Upper lobe of left lung (tissue), 6 donors: ENCODE results near the gene GZMB. TPM values are rescaled to one million over a fixed set of nuclear protein-coding genes. Genes with fewer than 3 reads are reported as not detected.

ENCODE experiments used
- ATAC-seq, 2 donors: fragments of 200-7000 bp; cut with Tn5 transposase; one replicate each; pipeline ENCODE4 v1.9.1; 2022; ENCODE audit warnings: mild to moderate bottlenecking in 2 of 2, moderate library complexity in 2 of 2; ENCODE audit not compliant: low FRiP score in 2 of 2
- DNase-seq, 2 donors: peaks; one replicate each; pipeline ENCODE4 v3.0.0-alpha.2; 2019 to 2020
- H3K27ac ChIP-seq, 4 donors: fragments of 200-600 bp; sonication (generic); one replicate each; pipeline ENCODE4 v1.5.1; 2016 to 2019
- H3K27me3 ChIP-seq, 4 donors: fragments of 200-600 bp; sonication (generic); one replicate each; pipeline ENCODE4 v1.5.1; 2017 to 2019
- H3K36me3 ChIP-seq, 4 donors: fragments of 200-600 bp; sonication (generic); one replicate each; pipeline ENCODE4 v1.5.1; 2016 to 2019
- H3K4me1 ChIP-seq, 4 donors: fragments of 200-600 bp; sonication (generic); one replicate each; pipeline ENCODE4 v1.5.1; 2018 to 2019
- H3K4me3 ChIP-seq, 4 donors: fragments of 200-600 bp; sonication (generic); one replicate each; pipeline ENCODE4 v1.5.1; 2017 to 2019; ENCODE audit warnings: mild to moderate bottlenecking in 2 of 4, moderate library complexity in 1 of 4
- H3K9me3 ChIP-seq, 4 donors: fragments of 200-600 bp; sonication (generic); one replicate each; pipeline ENCODE4 v1.5.1; 2018 to 2019
- EP300 ChIP-seq, 4 donors: sonication (generic); formaldehyde crosslinking; IDR thresholded peaks; one replicate each; pipeline ENCODE4 v1.5.1; 2017; ENCODE audit warnings: antibody characterized with exemption in 4 of 4, control low read depth in 2 of 4
- POLR2A ChIP-seq, 4 donors: fragments of 450-650 bp; IDR thresholded peaks; one replicate each; pipeline ENCODE4 v1.5.1; 2016 to 2017; ENCODE audit warnings: antibody characterized with exemption in 4 of 4, mild to moderate bottlenecking in 2 of 4
- POLR2AphosphoS5 ChIP-seq, 2 donors: sonication (generic); formaldehyde crosslinking; IDR thresholded peaks; one replicate each; pipeline ENCODE4 v1.5.1; 2017; ENCODE audit warnings: antibody characterized with exemption in 2 of 2
- WGBS, 2 donors: methylation state at CpG; one replicate each; pipeline ENCODE4 v1.1.5; 2017 to 2018; 5-methylcytosine and 5-hydroxymethylcytosine counted together
- total RNA-seq, 6 donors: library from RNA; depleted of rRNA in 4 of 6; stranded (reverse); fragments of >200 nt in 4 of 6; gene quantifications; one replicate each; pipeline versions ENCODE4 v1.1.0 to v1.2.1, GENCODE V29; 2016 to 2021
- TF ChIP-seq, protein P1 (sequence below), 6 experiments: fragments of 450-650 bp in 4 of 6; fragments of 200-600 bp in 2 of 6; sonication (generic) in 2 of 6; IDR thresholded peaks; one replicate each; pipeline ENCODE4 v1.5.1; 2016 to 2019; ENCODE audit warnings: antibody characterized with exemption in 6 of 6
- donor health status: DM: no; HTN: no; CAD: no; lungs with moderate emphysema.
- donor health status: DM: no; HTN: yes; CAD: no; lungs with severe emphysema.

GZMB gene
- total RNA-seq, 6 donors from 2014 or later = 2.1 to 12.0 (median 9.8) TPM

DNA sequence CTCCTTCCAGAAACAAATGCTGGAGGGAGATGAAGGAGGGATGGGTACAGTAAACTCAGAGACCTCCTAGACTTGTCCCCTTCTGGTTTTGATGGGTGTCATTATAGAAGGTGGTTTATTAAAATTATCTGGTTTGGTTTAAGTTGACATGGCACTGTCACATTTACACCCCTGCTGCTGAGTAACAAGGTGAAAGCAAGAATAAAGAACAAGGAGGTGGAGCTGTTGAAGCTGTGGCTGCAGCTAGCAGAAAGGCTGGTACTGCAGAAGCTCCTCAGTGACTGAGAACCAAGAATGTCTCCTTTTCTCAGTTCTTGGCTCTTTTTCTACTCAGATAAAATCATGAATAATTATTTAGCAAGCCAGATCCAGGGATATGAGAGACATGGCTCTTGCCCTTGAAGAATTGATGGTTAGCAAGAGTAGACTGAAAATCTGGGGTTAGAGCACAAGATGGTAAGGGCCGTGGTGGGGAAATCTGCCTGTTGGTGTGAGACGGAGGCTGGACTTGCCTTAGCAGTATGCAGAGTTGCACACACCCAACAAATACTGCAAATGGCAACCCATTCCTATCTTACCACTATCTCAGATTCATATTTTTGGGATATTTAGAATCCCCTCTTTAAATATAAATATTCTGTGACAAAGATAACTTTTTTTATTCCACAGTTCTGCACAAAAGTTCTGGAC lies 24.2 kb downstream of the GZMB start, which contains the start of gene GZMH:
TSS of gene GZMH (minus strand) at position 31 of the 690 bp plus-strand sequence. CDS start 72 bp downstream, outside the sequence.
- Histone ChIP-seq H3K36me3 (no peaks in the 10 kb centered on the region), H3K27me3 (no peaks in the 10 kb centered on the region), H3K4me3 (no peak within 1 kb of the TSS), H3K27ac (no peak within 1 kb of the TSS), H3K4me1 (no peaks in the 10 kb centered on the region), H3K9me3 (no peaks in the 10 kb centered on the region)
- DNase-seq = no peak
- 71 to 87% methylated on average over 2 of the region's 2 CpGs for WGBS, 2 donors
- TF ChIP-seq POLR2A (IDR thresholded peaks at IDR 0.05) (no peak), POLR2AphosphoS5 (IDR thresholded peaks at IDR 0.05) (no peak), EP300 (IDR thresholded peaks at IDR 0.05) (no peak)
- TF ChIP-seq, protein P1, sequence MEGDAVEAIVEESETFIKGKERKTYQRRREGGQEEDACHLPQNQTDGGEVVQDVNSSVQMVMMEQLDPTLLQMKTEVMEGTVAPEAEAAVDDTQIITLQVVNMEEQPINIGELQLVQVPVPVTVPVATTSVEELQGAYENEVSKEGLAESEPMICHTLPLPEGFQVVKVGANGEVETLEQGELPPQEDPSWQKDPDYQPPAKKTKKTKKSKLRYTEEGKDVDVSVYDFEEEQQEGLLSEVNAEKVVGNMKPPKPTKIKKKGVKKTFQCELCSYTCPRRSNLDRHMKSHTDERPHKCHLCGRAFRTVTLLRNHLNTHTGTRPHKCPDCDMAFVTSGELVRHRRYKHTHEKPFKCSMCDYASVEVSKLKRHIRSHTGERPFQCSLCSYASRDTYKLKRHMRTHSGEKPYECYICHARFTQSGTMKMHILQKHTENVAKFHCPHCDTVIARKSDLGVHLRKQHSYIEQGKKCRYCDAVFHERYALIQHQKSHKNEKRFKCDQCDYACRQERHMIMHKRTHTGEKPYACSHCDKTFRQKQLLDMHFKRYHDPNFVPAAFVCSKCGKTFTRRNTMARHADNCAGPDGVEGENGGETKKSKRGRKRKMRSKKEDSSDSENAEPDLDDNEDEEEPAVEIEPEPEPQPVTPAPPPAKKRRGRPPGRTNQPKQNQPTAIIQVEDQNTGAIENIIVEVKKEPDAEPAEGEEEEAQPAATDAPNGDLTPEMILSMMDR (IDR thresholded peaks at IDR 0.05) = no peak
- ATAC-seq = no peak

DNA sequence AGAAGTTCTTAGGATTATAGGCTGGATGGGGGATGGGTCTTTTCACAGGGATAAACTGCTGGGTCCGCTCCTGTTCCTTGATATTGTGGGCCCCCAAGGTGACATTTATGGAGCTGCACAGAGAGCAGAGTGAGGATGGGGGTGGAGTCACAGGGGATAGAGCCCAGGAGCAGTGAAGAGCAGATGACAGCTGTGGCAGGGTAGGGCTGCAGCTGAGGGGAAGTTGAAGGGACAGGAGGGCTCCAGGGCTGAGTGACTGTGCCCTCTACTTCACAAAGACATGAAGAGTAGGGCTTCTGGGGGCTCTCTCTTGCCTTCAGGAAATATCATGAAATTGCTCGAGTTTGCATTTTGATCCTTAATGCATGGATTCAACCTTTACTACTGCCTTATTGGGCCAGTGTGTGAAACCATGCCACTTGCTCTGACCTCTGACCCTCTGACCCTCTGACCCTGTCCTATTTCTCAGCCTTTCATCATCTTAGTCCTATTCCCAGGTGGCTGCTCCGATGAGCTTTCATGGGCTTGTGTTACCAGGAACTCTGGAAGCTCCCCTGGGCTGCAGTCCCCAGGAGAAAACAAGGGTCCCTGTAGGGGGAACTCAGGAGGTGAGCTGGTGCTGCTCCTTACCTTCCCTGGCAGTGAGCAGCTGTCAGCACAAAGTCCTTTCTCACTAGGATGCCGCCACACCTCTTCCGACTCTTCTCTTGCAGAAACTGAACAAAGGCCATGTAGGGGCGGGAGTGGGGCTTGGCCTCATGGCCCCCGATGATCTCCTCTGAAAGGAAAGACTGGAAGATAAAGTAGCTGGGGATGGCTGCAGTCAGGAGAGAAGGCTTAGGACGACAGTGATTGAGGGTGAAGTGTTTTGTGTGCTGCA lies 26.1 kb downstream of the GZMB start:
- Histone ChIP-seq H3K36me3 (no peaks in the 10 kb centered on the region), H3K27me3 (no peaks in the 10 kb centered on the region), H3K4me1 (no peaks in the 10 kb centered on the region), H3K27ac (no peak overlapping the region), H3K9me3 (no peaks in the 10 kb centered on the region), H3K4me3 (no peak overlapping the region)
- ATAC-seq = no peak
- whole genome bisulfite sequencing, 2 donors = 67 to 69% methylated on average over 8 of the region's 8 CpGs
- no peak for DNase-seq
- TF ChIP-seq POLR2AphosphoS5 (IDR thresholded peaks at IDR 0.05) (no peak), POLR2A (IDR thresholded peaks at IDR 0.05) (no peak), EP300 (IDR thresholded peaks at IDR 0.05) (no peak)
- TF ChIP-seq, protein P1 (IDR thresholded peaks at IDR 0.05) = no peak

DNA sequence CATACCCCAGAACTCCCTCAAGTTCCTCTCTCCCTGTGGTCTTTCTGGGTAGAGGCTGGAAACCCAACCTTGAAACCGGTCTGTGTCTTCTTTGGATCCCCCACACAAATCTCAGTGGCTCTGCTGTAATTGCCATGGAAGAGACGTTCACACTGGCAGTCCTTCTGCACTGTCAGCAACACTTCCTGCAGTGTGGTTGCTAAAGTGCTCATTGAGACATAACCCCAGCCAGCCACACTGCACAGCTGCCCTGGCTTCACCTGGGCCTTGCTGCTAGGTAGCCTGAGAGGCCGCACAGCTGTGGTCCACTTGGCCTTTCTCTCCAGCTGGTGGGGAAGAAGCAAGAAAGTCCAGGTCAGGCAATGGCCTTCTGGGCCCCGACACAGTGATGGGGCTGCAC lies 26.9 kb downstream of the GZMB start:
- H3K4me3 ChIP-seq = no peak overlapping the region
- H3K27me3 ChIP-seq = no peaks in the 10 kb centered on the region
- WGBS, 2 donors = 65 to 72% methylated on average over 4 of the region's 4 CpGs
- no peak overlapping the region for H3K27ac ChIP-seq
- no peaks in the 10 kb centered on the region for H3K9me3 ChIP-seq
- H3K4me1 ChIP-seq = no peaks in the 10 kb centered on the region
- TF ChIP-seq EP300 (IDR thresholded peaks at IDR 0.05) = no peak
- TF ChIP-seq, protein P1 (IDR thresholded peaks at IDR 0.05) = no peak
- no peak for TF ChIP-seq POLR2AphosphoS5 (IDR thresholded peaks at IDR 0.05)
- no peak for TF ChIP-seq POLR2A (IDR thresholded peaks at IDR 0.05)
- no peaks in the 10 kb centered on the region for H3K36me3 ChIP-seq
- ATAC-seq = no peak
- peak; percentile 8 to 36 for DNase-seq

DNA sequence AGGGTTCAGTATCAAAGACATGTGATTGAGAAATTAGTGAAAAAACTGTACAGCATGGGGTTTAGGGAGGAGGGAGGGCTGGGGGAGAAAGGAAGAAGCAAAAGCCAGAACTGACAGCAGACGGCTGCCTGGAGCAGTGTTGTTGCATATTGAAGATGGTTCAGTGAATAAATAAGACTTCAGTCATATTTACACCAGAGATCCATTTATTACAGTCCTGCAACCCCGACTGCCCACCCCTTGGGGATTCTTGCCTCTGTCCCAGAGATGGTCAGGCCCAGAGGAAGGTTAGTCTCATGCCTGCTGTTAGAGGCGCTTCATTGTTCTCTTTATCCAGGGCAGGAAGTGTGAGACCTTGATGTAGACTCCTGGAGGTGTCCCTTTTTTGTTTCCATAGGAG lies 27.7 kb downstream of the GZMB start:
- DNase-seq = no peak
- ATAC-seq = no peak
- no peaks in the 10 kb centered on the region for H3K27me3 ChIP-seq
- H3K4me3 ChIP-seq = no peak overlapping the region
- H3K9me3 ChIP-seq = no peaks in the 10 kb centered on the region
- TF ChIP-seq, protein P1 (IDR thresholded peaks at IDR 0.05) = no peak
- no peak for TF ChIP-seq EP300 (IDR thresholded peaks at IDR 0.05)
- no peak for TF ChIP-seq POLR2AphosphoS5 (IDR thresholded peaks at IDR 0.05)
- TF ChIP-seq POLR2A (IDR thresholded peaks at IDR 0.05) = no peak
- no peaks in the 10 kb centered on the region for H3K36me3 ChIP-seq
- H3K4me1 ChIP-seq = no peaks in the 10 kb centered on the region
- H3K27ac ChIP-seq = peak overlapping the region in 1 of 4 donors; percentile 21
- 49 to 53% methylated on average over 3 of the region's 3 CpGs for WGBS, 2 donors
